ENCODE results near the gene FMO3.

Gene FMO3

GRCh38 chr1:171090604-171091003 lies at the start of gene FMO3:
Gene FMO3 (plus strand): TSS chr1:171090905. CDS start chr1:171092659, 1,754 bp downstream.
- H3K9me3 Mint-ChIP-seq = no peaks in the 10 kb centered on the region
- no peaks in the 10 kb centered on the region for H3K4me1 Mint-ChIP-seq
- no peak within 1 kb of the TSS for H3K27ac Mint-ChIP-seq
- H3K4me3 Mint-ChIP-seq = no peak within 1 kb of the TSS
- no peaks in the 10 kb centered on the region for H3K27me3 Mint-ChIP-seq
- DNase-seq (no peak), ATAC-seq (no peak)

GRCh38 chr1:171048014-171048413 lies 42.7 kb upstream of the FMO3 start:
- Mint-ChIP-seq H3K27me3 (peaks cover 15% of the 10 kb centered on the region), H3K4me3 (no peak overlapping the region), H3K27ac (no peak overlapping the region), H3K4me1 (no peaks in the 10 kb centered on the region), H3K9me3 (peaks cover 22 to 34% of the 10 kb centered on the region in 2 donors)
- DNase-seq (no peak), ATAC-seq (no peak)

- Mint-ChIP-seq H3K4me1 (no peaks in the 10 kb centered on the region), H3K27ac (no peak overlapping the region), H3K4me3 (no peak overlapping the region), H3K9me3 (peaks cover 15 to 21% of the 10 kb centered on the region in 2 donors), H3K27me3 (peaks cover 15% of the 10 kb centered on the region)
- ATAC-seq = no peak
- no peak for DNase-seq
These were observed 37.7 kb upstream of the FMO3 start for GRCh38 chr1:171052977-171053376.

- Mint-ChIP-seq H3K27ac (no peak overlapping the region), H3K27me3 (peaks cover 6% of the 10 kb centered on the region), H3K9me3 (peaks cover 9 to 13% of the 10 kb centered on the region in 2 donors), H3K4me1 (no peaks in the 10 kb centered on the region), H3K4me3 (no peak overlapping the region)
- no peak for DNase-seq
- no peak for ATAC-seq
These were observed 34.6 kb upstream of the FMO3 start for GRCh38 chr1:171055966-171056643.

GRCh38 chr1:171061425-171062143 lies 29.1 kb upstream of the FMO3 start:
- no peaks in the 10 kb centered on the region for H3K27me3 Mint-ChIP-seq
- H3K4me1 Mint-ChIP-seq = no peaks in the 10 kb centered on the region
- H3K9me3 Mint-ChIP-seq = peaks cover 5 to 7% of the 10 kb centered on the region in 2 donors
- H3K27ac Mint-ChIP-seq = no peak overlapping the region
- DNase-seq = no peak
- ATAC-seq = no peak
- no peak overlapping the region for H3K4me3 Mint-ChIP-seq

- no peak for ATAC-seq
- H3K9me3 Mint-ChIP-seq = no peaks in the 10 kb centered on the region
These were observed 27.8 kb upstream of the FMO3 start for GRCh38 chr1:171062902-171063301.

GRCh38 chr1:171075041-171075440 lies 15.7 kb upstream of the FMO3 start:
- no peak for DNase-seq
- no peak overlapping the region for H3K27ac Mint-ChIP-seq
- no peaks in the 10 kb centered on the region for H3K4me1 Mint-ChIP-seq
- H3K9me3 Mint-ChIP-seq = peaks cover 0 to 4% of the 10 kb centered on the region in 2 donors
- H3K27me3 Mint-ChIP-seq = peaks cover 14% of the 10 kb centered on the region
- ATAC-seq = no peak
- H3K4me3 Mint-ChIP-seq = no peak overlapping the region

More at GRCh38 chr1:171062902-171063301, 27.8 kb upstream of the FMO3 start:
- DNase-seq = no peak
- Mint-ChIP-seq H3K27me3 (no peaks in the 10 kb centered on the region), H3K4me3 (no peak overlapping the region), H3K27ac (no peak overlapping the region), H3K4me1 (no peaks in the 10 kb centered on the region)

GRCh38 chr1:171081314-171081753 lies 9.4 kb upstream of the FMO3 start:
- Mint-ChIP-seq H3K4me3 (no peak overlapping the region), H3K27ac (no peak overlapping the region), H3K9me3 (no peaks in the 10 kb centered on the region), H3K4me1 (no peaks in the 10 kb centered on the region), H3K27me3 (peaks cover 17% of the 10 kb centered on the region)
- DNase-seq (no peak), ATAC-seq (no peak)

- no peak for ATAC-seq
- Mint-ChIP-seq H3K9me3 (no peaks in the 10 kb centered on the region), H3K27me3 (peaks cover 13% of the 10 kb centered on the region), H3K4me3 (no peak overlapping the region), H3K27ac (no peak overlapping the region), H3K4me1 (no peaks in the 10 kb centered on the region)
- no peak for DNase-seq
These were observed 8.9 kb upstream of the FMO3 start for GRCh38 chr1:171081763-171082201.

GRCh38 chr1:171082606-171083005 lies 8.1 kb upstream of the FMO3 start:
- Mint-ChIP-seq H3K4me1 (no peaks in the 10 kb centered on the region), H3K9me3 (no peaks in the 10 kb centered on the region), H3K27ac (no peak overlapping the region), H3K4me3 (no peak overlapping the region), H3K27me3 (peaks cover 10% of the 10 kb centered on the region)
- DNase-seq = no peak
- ATAC-seq = no peak

- ATAC-seq (no peak), DNase-seq (no peak)
- Mint-ChIP-seq H3K9me3 (no peaks in the 10 kb centered on the region), H3K4me1 (no peaks in the 10 kb centered on the region), H3K27me3 (peaks cover 10% of the 10 kb centered on the region), H3K27ac (no peak overlapping the region), H3K4me3 (no peak overlapping the region)
These were observed 7.5 kb upstream of the FMO3 start for GRCh38 chr1:171083222-171083621.

- Mint-ChIP-seq H3K27me3 (peaks cover 10% of the 10 kb centered on the region), H3K4me3 (no peak overlapping the region), H3K27ac (no peak overlapping the region), H3K4me1 (no peaks in the 10 kb centered on the region), H3K9me3 (no peaks in the 10 kb centered on the region)
- DNase-seq (no peak), ATAC-seq (no peak)
These were observed 6.6 kb upstream of the FMO3 start for GRCh38 chr1:171084091-171084490.

- H3K4me1 Mint-ChIP-seq = no peaks in the 10 kb centered on the region
- H3K27ac Mint-ChIP-seq = no peak overlapping the region
- H3K4me3 Mint-ChIP-seq = no peak overlapping the region
- H3K27me3 Mint-ChIP-seq = peaks cover 10% of the 10 kb centered on the region
- no peaks in the 10 kb centered on the region for H3K9me3 Mint-ChIP-seq
- ATAC-seq = no peak
- no peak for DNase-seq
These were observed 5.8 kb upstream of the FMO3 start for GRCh38 chr1:171084870-171085269.

GRCh38 chr1:171087896-171088295 lies 2.8 kb upstream of the FMO3 start:
- Mint-ChIP-seq H3K4me3 (no peak overlapping the region), H3K27me3 (peaks cover 10% of the 10 kb centered on the region), H3K27ac (no peak overlapping the region), H3K4me1 (no peaks in the 10 kb centered on the region), H3K9me3 (no peaks in the 10 kb centered on the region)
- no peak for DNase-seq
- ATAC-seq = no peak

GRCh38 chr1:171103862-171104261 lies 13.2 kb downstream of the FMO3 start:
- Mint-ChIP-seq H3K27ac (no peak overlapping the region), H3K9me3 (peaks cover 0 to 8% of the 10 kb centered on the region in 2 donors), H3K4me3 (no peak overlapping the region), H3K4me1 (no peaks in the 10 kb centered on the region), H3K27me3 (peaks cover 8% of the 10 kb centered on the region)
- no peak for DNase-seq
- ATAC-seq = no peak

- H3K27me3 Mint-ChIP-seq = peaks cover 13% of the 10 kb centered on the region
- DNase-seq (no peak), ATAC-seq (no peak)
- no peaks in the 10 kb centered on the region for H3K4me1 Mint-ChIP-seq
- no peak overlapping the region for H3K27ac Mint-ChIP-seq
- no peak overlapping the region for H3K4me3 Mint-ChIP-seq
- no peaks in the 10 kb centered on the region for H3K9me3 Mint-ChIP-seq
These were observed 16.7 kb downstream of the FMO3 start for GRCh38 chr1:171107262-171107940.
